HG03457 (cell line): ENCODE data around the gene PLA2G2C.
"Not testable (repeated sequence)": the region's sequence is repeated elsewhere in the genome, so short reads cannot be mapped to it uniquely, and the experiment has no call there.

Experiments
- ATAC-seq: cut with Tn5 transposase; IDR thresholded peaks from one replicate; pipeline ENCODE4 v1.9.1; 2021; ENCODE audit warnings: moderate number of reproducible peaks; ENCODE audit not compliant: unreplicated experiment

Gene PLA2G2C, protein sequence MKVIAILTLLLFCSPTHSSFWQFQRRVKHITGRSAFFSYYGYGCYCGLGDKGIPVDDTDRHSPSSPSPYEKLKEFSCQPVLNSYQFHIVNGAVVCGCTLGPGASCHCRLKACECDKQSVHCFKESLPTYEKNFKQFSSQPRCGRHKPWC

DNA sequence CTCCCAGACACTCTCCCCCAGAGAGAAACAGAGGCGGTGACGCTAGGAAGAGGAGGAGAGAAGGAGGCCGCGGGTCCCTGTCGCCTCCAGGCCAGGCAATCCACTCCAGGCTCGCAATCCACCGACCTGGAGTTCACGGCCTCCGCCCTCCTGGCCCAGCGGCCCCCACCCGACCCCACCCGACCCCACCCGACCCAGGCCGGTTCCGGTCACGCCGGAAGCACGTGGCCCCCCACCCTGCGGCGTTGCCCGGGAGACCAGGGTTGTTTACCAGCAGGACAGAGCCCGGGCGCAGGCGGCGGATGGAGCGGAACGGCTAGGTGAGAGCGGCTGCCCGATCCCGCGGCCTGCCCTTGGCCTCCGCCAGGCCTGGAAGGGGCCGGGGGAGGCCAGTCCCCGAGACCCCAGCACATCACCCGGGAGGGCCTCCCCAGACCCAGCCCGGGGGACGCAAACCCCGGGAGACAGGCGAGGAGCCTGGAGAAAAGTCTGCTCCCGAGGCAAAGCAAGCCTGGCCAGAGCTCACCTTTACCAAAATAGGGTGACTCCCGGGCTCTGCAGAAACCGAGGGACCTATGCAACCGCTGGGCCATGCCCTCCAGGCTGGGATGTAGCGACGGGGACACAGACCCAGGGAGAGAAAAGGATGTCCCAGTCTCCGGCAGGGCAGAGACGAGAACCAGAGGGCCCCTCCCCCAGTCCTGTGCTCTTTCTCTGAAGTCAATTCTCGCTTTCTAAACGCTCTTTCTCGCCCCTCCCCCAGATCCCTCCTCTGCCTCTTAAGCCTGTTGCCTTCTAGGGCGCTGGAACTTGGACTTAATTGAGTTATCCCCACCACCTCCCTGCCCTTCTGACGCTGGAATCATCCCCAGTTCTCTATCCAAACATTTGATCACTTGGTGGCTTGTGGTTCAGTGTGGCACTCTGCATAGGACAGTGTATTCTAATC is at the start of gene PLA2G2C, which contains the start of gene UBXN10:
Gene PLA2G2C, minus strand, starts transcription at position 685 of the 949 bp plus-strand sequence. CDS start 9,155 bp downstream, outside the sequence.
Gene UBXN10, plus strand, starts transcription at position 263 of the 949 bp plus-strand sequence. CDS start 4,466 bp downstream, outside the sequence.
- no peak for ATAC-seq

DNA sequence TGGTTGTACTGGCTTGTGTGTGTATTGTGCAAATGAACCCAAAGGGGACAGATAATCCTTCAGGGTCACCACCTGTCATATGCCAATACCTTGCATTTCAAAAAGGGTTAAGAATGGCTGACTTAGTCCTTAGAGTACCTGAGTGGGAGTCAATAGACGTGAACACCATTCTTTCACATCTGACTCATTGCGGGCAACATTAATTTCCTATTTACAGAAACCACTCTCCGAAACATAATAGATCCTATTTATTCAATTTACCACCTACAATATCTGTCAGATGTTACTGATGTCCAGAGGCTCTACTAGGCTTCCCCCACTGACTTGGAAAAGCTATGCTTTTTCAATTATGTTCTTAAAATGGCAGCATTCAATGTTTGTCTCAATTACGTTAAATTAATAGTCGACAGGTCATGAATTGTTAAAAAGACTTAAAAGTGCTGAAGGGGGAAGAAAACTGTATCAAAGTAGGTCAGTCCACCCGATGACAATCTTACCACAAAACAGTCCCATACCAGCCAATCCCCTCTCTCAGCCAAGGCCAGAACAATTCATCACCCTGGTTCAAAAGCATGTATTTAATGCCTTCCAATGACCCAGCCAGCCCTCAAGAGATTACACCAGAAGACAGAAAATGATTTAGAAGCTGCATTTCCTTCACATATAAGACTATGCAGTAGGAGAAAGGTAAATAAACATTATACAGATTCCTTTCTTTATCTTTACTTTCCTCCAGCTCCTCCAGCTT is 48.6 kb upstream of the PLA2G2C start:
- ATAC-seq: no peak

DNA sequence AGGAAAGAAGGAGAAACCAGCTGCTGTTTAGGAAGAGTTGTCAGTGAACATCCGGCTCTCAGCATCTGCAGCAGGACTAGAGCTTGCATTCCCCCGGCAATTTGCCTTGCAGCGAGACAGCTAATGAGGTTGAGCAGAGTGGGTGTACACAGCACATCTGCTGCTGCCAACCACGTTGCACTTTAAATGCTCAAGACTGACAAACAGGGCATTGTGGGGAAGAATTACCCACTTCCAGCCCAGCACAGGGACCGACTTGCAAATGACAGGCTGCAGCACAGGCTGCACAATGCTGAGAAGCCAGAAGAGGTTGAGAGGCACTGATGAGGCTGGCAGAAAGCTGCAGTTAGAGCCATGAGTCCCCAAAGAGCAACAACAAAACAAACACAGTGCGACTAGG is 47.5 kb upstream of the PLA2G2C start:
- ATAC-seq: no peak

DNA sequence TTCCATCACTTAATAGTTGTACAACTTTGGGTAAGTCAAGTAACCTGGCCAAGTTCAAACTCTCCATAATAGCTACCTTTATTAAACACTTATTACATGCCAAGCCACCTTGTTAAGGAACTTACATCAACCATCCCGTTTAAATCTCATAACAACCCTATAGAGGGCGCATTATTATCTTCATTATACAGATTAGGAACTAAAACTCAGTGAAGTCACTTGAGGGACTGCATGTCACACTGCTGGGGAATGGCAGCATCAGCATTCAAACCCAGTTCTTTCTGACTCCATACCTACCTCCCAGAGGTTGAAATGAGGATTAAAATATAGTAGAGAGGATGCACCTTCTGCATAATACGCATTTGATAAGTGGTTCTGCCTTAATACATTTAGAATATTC is 47.1 kb upstream of the PLA2G2C start:
- ATAC-seq: no peak

DNA sequence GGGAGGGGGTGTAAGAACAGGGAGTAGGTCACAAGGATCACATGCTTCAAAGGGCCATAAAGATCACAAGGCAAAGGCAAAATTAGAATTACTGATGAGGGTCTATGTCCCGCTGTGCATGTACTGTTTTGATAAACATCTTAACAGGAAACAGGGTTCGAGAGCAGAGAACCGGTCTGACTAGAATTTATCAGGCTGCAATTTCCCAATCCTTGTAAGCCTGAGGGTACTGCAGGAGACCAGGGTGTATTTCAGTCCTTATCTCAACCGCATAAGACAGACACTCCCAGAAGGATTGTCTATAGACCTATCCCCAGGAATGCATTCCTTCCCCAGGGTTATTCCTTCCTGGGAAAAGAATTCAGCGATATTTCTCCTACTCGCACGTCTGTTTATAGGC is 46.2 kb upstream of the PLA2G2C start:
- not testable (repeated sequence) for ATAC-seq

DNA sequence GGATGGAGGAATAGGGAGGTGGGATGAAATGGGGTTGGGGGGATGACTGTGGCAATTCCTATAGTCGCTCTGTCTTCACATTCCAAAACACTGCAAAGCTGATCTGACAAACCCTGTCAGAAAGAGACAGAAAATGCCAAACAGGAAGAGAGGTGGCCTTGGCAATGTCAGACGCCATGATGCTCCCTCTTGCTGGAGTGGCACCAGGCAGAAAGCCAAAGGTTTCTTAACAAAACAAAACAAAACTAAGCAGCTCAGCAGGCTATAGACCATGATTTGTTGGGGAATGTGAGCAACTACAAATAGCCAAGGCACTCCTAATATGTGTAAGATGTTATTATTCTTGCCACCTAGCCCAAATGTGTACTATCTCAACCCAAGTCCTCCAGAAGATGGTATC is 42.9 kb upstream of the PLA2G2C start:
- no peak for ATAC-seq

DNA sequence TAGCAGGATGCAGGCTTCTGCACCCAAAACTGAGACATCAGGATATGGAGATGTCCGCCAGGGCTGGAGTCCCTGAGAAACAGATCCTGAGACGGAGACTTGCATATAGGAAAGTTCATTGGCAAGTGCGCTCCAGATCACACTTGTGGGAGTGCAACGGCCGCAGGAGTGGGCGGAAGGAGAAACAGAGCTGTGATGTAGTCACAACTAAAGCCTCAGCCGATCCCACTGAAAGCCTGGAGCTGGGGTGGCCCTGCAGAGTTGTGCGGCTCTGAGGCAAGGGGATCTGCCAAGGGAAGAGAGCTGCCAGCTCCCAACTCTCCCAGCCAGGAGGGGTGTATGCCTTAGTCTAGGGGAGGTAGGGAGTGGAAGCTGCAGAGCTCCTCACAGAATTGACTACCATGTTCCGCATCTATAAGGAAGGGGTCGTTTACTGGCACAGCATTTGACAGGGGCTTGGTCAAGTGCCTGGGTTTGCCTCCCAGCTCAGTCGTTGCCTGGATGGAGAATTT is 42.1 kb upstream of the PLA2G2C start:
- no peak for ATAC-seq

DNA sequence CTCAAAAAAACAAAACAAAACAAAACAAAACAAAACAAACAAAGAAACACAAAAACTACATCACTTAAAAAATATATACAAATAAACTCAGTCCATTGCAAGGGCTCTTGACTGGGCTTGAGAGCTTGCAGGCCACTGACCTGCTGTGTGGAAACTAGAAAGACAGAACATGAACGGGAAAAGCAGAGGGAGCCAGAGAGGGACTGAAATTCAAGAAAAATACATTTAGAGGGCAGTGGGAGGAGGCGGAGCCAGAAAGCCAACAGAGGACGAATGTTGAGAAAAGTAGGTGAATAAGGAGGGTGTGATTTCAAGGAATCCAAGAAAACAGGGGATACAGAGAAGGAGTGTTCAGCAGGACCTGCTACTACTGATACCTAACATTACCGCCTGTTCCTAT is 41.4 kb upstream of the PLA2G2C start:
- ATAC-seq: no peak

DNA sequence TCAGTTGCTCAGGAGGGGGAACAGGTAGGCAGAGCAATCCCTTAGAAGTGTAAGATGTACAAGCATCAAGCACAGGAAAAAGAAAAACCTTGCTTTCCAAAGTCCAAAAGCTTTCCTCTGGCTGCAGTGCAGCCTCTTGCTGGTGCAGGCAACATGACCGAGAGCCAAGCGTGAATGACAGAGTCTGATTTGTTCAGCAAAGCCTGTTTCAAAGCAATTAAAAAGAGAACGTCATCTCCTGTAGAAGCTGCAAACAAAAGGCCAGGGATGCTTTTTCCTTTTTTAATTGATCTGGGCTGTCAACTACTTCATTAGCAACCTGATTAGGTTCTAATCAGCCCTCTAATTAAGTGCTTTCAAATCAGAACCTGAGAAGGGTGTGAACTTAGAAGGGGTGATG is 38.2 kb upstream of the PLA2G2C start:
- ATAC-seq: no peak

DNA sequence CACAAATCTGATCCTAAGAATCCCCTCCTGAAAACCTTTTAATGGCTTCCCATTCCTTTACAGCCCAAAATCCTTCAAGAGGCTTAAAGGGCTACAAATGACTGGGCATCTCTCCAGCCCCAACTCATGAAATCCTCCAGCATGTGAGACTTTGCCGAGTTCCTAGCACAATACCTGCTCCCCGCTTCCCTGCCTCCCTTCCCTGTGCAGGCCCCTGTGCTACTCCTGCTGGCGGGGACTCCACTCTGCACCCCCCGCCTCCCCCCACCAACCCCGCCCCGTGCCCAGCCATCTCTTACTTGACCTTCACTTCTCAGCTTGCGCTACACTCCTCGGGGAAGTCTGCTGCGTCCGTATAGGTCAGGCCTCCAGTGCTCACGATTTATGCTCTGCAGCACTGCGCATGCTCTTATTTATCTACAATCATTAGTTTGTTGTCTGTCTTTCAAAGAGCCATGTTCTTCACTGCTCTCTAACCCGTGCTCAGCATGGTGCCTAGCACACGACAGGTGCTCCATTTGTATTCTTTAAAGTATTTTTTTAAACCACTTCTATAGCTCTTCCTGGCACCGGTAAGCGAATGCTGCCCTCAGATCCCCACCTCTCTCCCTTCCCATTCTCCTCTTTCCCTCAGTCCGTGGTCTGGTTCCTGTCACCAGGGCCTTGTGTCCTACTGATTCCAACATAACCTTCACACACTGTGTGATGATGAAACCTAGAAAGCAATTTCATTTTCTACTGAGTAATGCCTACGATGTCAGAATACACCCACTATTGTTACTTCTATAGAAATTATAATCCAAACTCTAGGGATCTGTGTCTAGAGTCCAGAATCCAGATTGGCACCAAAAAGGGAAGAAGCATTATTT is 37.5 kb upstream of the PLA2G2C start:
- no peak for ATAC-seq

DNA sequence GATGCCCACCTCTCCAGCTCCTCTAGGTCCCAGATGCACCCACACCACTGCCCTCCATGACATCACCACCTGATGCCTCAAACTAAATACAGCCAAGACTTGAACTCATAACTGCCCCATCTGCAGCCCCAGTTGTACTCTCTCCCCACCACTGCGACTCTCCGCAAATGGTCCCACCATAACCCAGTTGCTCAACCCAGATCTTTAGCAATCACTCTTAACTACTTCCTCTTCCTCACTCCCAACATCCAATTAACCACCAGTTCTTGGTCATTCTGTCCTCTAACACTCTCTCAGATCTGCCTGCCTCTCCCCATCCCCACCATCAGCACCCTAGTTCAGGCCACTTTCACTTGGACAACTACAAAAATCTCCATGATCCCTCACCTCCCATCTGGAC is 36.8 kb upstream of the PLA2G2C start:
- ATAC-seq: no peak

DNA sequence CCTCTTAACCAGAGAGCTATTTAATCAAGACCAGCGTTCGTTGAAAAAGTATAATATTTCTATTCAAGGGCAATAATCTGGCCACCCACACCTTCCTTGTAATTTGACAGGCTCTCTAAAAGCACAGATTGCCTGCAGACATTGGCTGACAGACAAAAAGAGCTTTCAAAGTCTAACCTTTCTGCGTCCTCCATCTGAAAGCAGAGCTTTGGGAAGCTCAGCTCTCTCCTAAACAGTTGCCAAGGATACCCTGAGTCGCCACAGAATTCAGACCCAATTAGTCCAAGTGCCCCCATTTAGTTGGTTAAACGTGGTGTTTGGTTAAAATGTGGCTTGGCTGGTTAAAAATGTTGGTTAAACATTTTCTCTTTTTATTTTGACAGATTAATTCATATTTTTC is 33.7 kb upstream of the PLA2G2C start:
- ATAC-seq: no peak

DNA sequence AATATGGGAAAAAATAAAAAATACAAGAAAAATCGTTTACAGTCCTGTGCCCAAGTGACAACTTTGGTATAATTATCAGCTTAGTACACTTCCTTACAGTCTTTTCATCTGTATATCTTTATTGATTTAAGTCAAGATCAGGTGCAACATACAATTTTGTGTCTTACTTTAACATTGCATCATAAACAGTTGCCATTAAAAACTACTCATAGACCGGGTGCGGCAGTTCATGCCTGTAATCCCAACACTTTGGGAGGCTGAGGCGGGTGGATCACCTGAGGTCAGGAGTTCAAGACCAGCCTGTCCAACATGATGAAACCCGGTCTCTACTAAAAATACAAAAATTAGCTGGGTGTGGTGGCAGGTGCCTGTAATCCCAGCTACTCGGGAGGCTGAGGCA is 32.7 kb upstream of the PLA2G2C start:
- not testable (repeated sequence) for ATAC-seq

DNA sequence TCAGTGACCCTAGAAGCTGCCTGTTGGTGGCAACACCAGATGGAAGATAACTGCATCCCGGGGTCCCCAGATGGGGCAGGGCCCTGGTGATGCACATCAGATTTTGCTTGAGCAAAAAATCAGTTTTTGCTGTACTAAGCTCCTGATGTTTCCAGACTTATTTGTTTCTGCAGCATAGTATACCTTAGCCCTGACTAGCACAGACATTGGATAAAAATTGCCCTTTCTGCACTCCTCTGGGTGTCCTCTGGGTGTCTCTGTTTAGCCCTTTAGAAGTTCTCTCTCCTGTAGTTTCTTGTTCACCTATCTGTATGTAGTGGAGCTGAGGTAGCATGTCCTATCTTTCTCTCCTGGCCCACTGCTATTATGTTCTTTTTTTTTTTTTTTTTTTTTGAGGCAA is 30.3 kb upstream of the PLA2G2C start:
- ATAC-seq: no peak

DNA sequence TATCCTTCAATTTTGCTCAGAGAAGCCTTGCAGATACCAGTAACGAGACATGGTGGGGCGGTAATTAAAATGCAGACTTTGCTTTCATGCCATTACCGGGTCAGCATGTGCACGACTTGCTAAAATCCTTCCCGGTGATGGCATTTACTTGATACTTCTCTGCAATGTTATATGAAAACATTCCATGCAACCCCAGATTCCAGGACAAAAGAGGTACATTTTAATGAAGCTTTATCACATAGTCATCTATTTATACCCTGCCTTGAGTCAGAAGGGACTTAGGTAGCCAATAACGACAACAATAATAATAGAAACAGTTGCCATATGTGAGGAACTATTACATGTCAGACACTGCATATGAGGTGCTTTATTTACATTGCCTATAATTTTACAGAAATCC is 29.4 kb upstream of the PLA2G2C start:
- no peak for ATAC-seq

DNA sequence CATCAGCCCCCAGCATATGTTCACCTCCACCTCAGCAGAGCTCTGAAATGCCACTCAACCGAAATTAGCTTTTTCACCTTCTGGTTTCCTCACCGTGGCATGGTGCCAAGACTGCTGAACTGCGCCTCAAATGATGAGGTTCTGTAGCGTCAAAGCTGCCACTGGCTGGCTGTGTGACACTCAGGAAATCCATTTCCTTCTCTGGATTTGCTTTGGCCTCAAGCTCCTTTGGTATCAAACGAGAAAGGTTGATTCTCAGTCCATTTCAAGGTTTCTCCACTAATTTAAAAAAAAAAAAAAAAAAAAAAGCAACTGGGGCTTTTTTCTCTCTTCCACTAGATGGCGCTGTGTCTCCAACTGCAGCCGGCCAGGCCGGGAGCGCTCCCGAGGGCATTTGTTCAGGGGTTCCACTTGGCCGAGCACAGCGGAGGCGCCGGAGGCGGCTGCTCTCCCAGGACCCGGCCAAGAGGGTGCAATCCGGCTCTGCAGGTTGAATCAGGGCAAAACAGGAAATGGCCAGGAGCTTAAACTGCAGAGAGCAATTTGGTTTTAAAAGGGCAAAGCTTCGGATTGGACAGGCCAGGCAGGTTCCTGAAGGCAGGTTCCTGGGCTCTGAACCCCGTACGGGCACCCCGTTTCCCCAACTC is 26.5 kb upstream of the PLA2G2C start:
- no peak for ATAC-seq

DNA sequence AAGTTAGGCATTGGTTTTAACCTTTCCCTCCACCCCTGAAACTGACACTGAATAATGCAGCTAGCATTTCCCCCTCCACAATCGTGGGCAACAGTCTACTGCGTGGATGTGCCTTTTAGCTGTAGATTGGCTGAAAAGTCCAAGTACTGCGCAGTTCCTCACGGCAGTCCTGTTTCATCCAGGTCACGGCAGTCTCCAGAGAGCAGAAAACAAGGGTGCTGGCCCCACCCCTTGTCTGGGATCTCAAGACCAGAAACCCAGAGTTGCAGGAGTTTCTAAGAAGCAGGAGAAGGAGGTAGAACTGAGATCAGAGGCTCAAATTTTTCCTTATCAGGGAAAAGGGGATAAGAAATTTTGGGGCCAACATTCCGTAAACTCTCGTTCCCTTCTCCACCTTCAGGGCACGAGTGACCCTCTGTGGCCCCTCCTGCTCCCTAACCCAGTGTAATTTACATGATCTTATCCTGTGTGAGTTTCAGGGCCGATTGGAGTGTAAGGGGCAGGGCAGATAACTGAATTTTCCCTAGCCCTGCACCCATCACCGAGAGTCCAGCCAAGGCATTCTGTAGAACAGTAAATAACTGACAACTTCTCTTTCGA is 25.9 kb upstream of the PLA2G2C start:
- ATAC-seq: no peak

DNA sequence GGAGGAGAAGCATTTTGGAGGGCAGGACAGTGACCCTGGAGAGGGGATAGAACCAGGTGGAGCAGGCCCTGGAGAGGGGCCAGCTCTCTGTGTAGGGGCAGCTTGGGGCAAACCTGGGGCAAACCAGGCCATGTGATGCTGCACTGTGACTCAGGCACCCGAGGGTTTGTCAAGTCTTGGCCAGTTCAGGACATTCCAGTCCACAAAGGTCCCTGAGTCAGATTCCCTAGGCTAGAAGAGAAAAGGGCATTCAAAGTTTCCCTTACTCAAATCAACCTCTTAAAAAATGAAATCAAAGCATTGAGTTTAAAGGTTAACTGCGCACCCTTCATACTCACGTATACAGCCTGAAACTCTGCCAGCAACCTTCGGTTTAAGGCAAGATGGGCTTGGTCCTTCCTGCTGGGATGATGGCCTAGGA is 25.2 kb upstream of the PLA2G2C start:
- ATAC-seq: no peak

DNA sequence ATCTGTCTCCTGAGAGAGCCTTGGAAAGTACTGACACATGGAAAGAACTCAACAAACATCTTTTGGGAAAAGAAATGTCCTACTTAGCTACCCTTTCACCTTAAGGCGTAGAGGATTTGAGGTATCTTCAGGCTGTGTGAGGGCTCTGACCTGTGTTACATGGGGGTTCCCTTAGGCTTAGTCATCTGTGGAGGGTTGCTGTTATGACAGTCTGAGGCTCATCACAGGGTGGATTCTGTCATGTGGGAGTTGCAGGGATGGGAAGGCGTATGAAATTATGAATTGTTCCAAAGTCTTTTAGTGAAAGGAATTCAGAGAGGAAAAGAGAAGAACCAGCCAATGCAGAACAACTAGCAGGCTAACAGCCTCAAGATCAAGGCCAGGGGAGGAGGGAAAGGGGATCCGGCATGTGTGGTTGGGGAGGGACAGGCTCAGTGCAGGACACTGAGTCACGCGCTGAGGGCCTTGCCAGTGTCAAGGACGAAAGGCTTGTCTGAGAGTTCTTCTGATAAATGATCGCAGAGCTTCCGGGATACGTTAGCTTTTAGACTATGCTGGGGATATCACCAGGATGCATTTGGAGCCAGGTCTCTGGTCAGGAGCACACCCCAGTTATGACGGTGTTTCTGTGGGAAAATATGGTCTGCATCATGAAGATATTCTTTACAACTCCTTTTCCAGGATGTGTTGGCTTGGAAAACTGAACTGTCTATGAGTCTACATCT is 24.6 kb upstream of the PLA2G2C start:
- no peak for ATAC-seq
